DMS53 treated with DMSO at 0.1 percent for 48 hours (cell line): ENCODE results near the gene SCD.
A peak's percentile ranks its signal among the peaks of the same experiment; 100 is the strongest.

Experiments
- DNase-seq: peaks from one replicate; lab custom pipeline; 2025; ENCODE audit not compliant: unreplicated experiment; lab: John Stamatoyannopoulos, UW

Gene SCD

DNA sequence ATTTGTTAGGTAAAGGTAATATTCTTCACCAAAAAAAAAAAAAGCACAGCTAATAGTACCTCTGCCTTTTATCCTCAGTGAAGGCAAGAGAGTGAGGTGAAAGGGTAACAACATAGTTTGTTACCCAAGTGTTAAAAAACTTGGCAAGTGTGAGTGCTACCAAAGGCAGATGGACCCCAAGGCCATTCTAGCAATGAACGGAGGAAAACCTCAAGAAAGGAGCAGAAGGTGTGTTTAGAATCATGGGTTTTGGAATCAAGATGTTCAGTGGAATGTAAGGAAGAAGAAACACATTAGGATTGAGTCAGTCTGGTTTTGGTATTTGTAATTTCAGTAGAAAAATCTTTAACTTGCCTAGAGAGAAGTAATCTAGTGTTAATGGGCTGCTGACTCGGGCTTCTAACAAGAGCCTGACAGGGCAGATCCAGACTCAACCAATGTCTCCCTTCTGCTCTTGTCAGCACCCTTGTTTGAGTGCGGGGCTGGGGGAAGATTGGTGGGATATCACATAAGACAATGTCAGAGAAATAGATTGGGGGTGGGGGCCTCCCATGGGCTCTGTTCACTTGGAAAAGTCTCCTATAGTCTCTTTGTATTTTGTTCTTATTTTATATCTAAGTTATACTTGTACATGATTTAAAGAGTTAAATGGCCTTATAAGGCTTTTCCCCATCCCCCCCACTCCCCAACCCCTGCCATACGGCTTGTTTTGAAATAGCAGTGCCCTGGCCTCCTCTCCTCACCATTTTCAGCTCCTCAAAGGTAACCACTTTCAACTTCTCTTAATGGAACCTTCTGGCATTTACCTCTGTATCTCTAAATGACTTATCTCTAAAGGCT is 44.4 kb downstream of the SCD start:
- DNase-seq: no peak

DNA sequence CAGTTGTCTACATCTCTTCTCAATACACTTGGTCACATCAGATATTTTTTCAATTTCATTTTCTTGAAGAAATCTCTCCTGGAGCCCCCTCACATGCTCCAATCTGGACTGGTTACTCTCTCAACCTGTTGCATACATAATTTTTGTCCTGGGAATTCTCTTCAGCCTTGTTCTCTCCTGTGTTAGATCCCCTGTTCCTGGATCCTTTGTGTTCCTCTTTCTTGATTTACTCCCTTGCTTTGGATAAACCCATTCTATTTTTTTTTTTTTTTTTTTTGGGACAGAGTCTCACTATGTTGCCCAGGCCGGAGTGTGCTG is 45.6 kb downstream of the SCD start:
- DNase-seq: no peak

DNA sequence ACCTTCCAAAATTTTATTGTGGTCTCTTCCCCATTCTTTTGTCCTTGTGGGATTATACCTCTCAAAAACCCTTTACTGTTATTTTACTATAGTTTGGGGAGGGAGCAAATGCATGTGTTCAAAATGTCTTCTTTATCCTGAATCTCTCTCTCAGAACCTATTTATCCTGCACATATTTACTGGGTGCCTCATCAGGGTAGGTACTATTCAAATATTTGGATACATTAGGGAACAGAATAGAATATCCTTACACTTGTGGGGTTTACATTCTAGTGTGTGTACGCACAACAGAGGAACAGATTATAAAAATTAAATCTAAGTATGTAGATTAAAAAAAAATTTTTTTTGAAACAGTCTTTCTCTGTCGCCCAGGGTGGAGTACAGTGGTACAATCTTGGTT is 48.6 kb downstream of the SCD start:
- DNase-seq: no peak

DNA sequence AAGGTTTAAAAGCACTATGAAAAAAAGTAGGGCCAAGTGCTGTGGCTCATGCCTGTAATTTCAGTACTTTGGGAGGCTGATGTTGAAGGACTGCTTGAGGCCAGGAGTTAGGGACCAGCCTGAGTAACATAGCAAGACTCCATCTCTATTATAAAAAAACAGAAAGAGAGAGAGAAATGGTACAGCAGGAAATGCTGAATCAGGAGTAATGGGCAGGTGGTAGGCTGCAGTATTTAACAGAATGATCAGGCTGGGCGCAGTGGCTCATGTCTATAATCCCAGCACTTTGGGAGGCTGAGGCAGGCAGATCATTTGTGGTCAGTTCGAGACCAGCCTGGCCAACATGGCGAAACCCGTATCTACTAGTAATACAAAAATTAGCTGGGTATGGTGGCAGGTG is 49.6 kb downstream of the SCD start:
- DNase-seq: no peak

DNA sequence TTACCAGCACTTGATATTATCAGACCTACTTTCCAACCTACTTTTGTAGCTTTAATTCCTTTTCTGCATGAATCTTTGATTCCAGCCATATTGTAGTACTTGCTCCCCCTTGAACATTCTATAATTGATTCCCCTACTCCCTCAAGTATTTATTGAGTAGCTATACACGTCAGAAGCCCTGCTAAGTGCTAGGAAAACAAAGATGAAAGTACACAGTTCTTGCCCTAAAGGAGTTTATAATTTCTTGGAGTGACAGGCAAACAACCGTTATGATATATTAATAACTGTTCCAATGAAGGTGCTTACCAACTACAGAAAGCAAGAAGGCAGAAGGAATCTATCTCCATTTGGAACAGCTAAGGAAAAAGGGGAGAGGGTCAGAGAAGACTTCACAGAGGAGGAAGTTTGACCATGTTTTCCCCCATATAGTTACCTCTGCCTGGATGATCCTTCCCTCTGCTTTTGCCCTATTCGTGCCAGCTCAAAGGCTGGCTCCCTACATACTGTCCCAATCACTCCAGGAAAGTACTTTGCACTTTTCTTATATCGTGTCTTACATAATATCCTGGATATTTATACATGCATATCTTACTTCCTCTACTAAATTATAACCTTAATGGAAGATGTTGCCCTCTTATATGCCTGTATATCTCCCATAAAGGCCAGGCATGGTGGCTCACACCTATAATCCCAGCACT is 54.7 kb downstream of the SCD start:
- peak; percentile 3 for DNase-seq

DNA sequence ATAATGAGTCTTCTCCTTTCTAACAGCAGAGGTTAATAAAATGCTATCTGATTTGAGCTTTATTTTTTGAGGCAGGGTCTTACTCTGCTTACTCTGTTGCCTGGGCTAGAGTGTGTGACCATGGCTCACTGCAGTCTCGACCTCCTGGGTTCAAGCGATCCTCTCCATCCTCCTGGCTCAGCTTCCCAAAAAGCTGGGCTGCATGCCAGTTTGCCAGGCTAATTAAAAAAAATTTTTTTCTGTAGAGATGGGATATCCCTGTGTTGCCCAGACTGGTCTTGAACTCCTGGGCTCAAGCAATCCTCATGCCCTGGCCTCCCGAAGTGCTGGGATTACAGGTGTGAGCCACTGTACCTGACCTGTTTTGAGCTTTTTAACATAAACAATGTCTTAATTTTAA is 56.7 kb downstream of the SCD start:
- no peak for DNase-seq

DNA sequence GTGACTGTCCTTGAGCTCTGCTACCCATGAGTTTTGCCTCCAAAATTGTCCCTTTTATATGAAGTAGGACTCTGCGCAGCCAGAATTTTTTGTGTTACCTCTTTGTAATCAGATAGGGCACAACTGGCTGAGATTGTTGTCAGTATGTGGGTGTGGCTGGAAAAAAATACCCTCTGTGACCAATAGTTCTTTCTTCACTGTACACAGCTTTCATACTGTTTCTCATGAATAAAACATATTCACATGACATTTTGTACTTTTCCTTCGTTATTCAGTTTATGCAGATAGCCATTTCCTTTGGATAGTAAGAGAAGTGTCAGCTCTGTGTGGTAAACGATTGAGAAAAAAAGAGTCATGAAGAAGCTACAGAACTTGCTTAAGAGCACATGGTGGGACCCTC is 66.1 kb downstream of the SCD start:
- no peak for DNase-seq
